Endothelial cell of umbilical vein (primary cell): ENCODE results near the gene EBI3.

Experiments used
- JUN ChIP-seq: IDR thresholded peaks from 2 replicates; pipeline ENCODE4 v1.6.1; 2011; ENCODE audit warnings: borderline replicate concordance, low read depth; ENCODE audit not compliant: insufficient read length, insufficient read depth
- POLR2A ChIP-seq: IDR thresholded peaks from 2 replicates; pipeline ENCODE4 v1.6.1; 2012; ENCODE audit warnings: low read depth, mild to moderate bottlenecking, control low read depth, low read length
- POLR2AphosphoS5 ChIP-seq: IDR thresholded peaks from 2 replicates; pipeline ENCODE4 v1.6.1; 2012; ENCODE audit warnings: low read depth, mild to moderate bottlenecking, control low read depth, low read length, moderate library complexity; ENCODE audit not compliant: insufficient read depth
- TF ChIP-seq, protein P1 (sequence below), 2 donors: IDR thresholded peaks; 1 replicate in 1 of 2; 2 replicates in 1 of 2; pipeline ENCODE4 v1.5.1; 2011; ENCODE audit warnings: low read length in 2 of 2, mild to moderate bottlenecking in 2 of 2, moderate library complexity in 2 of 2, control low read depth in 1 of 2, inconsistent platforms in 1 of 2, low read depth in 1 of 2; ENCODE audit not compliant: insufficient read depth in 1 of 2; ENCODE audit errors: extremely low read depth in 1 of 2
- TF ChIP-seq, protein P2 (sequence below): IDR thresholded peaks from 2 replicates; pipeline ENCODE4 v1.6.1; 2011; ENCODE audit not compliant: insufficient read depth, insufficient read length

DNA sequence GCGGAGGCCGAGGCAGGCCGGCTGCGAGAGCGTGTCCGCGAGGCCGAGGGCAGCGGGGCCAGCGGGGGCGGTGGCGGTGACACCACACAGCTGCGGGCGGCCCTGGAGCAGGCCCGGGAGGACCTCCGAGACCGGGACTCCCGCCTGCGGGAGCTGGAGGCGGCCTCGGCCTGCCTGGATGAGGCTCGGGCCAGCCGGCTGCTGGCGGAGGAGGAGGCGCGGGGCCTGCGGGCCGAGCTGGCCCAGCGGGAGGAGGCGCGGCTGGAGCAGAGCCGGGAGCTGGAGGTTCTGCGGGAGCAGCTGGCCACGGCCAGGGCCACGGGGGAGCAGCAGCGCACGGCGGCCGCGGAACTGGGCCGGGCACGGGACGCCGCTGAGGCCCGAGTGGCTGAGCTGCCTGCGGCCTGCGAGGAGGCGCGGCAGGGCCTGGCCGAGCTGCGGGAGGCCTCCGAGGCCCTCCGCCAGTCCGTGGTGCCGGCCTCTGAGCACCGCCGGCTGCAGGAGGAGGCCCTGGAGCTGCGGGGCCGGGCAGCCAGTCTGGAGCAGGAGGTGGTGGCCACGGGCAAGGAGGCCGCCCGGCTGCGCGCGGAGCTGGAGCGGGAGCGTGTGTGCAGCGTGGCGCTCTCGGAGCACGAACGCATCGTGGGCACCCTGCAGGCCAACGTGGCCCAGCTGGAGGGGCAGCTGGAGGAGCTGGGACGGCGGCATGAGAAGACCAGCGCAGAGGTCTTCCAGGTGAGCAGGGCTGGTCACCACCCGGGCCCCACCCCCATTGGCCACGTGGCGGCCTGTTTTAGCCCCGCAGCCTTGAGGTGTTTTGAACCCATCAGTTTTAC lies 11.7 kb upstream of the EBI3 start:
- TF ChIP-seq, protein P1, sequence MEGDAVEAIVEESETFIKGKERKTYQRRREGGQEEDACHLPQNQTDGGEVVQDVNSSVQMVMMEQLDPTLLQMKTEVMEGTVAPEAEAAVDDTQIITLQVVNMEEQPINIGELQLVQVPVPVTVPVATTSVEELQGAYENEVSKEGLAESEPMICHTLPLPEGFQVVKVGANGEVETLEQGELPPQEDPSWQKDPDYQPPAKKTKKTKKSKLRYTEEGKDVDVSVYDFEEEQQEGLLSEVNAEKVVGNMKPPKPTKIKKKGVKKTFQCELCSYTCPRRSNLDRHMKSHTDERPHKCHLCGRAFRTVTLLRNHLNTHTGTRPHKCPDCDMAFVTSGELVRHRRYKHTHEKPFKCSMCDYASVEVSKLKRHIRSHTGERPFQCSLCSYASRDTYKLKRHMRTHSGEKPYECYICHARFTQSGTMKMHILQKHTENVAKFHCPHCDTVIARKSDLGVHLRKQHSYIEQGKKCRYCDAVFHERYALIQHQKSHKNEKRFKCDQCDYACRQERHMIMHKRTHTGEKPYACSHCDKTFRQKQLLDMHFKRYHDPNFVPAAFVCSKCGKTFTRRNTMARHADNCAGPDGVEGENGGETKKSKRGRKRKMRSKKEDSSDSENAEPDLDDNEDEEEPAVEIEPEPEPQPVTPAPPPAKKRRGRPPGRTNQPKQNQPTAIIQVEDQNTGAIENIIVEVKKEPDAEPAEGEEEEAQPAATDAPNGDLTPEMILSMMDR (IDR thresholded peaks at IDR 0.05; ENCODE audit: extremely low read depth in 1 of 2, insufficient read depth in 1 of 2, low read depth in 1 of 2, low read length in 2 of 2), result no peak
- TF ChIP-seq JUN (no peak), POLR2A (no peak), POLR2AphosphoS5 (no peak)
- TF ChIP-seq, protein P2, sequence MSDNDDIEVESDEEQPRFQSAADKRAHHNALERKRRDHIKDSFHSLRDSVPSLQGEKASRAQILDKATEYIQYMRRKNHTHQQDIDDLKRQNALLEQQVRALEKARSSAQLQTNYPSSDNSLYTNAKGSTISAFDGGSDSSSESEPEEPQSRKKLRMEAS, result no peak
